ENCODE measurements around the gene ARL10. TPM values are rescaled to one million over a fixed set of nuclear protein-coding genes. Genes with fewer than 3 reads are reported as not detected.

Gene ARL10
- total and polyA plus RNA-seq, 2 donors from 2014 or later = 2.9 to 6.2 TPM

- no peak for FAIRE-seq
- intact Hi-C loops (cut with DNase I) = no loop called here
- TF ChIP-seq CTCF (IDR thresholded peaks at IDR 0.05; ENCODE audit: borderline replicate concordance, extremely low read depth, insufficient read depth) = no peak
These were observed 19.7 kb downstream of the ARL10 start for GRCh38 chr5:176384991-176385390.

GRCh38 chr5:176386491-176386890 is 21.2 kb downstream of the ARL10 start:
- H3K4me1 ChIP-seq (ENCODE audit: control insufficient read depth in 2 of 3, insufficient read depth in 2 of 3, low read depth in 1 of 3, low read length in 3 of 3) = peaks cover 0 to 8% (median 6%) of the 10 kb centered on the region in 3 donors
- no peak overlapping the region for H3K27ac ChIP-seq (ENCODE audit: low read depth in 2 of 2, low read length in 2 of 2)
- FAIRE-seq = no peak
- DNase-seq = no peak
- intact Hi-C loops (cut with DNase I) = no loop called here
- H3K4me3 ChIP-seq (ENCODE audit: low read length in 3 of 3) = no peak overlapping the region
- no peaks in the 10 kb centered on the region for H3K27me3 ChIP-seq (ENCODE audit: control insufficient read depth, insufficient read depth, low read length)
- peaks cover 0 to 23% (median 18%) of the 10 kb centered on the region in 3 donors for H3K36me3 ChIP-seq (ENCODE audit: control insufficient read depth in 2 of 3, insufficient read depth in 3 of 3, low read length in 3 of 3)
- no peaks in the 10 kb centered on the region for H3K9me3 ChIP-seq (ENCODE audit: control insufficient read depth in 2 of 3, insufficient read depth in 1 of 3, low read length in 3 of 3)
- H3K9ac ChIP-seq (ENCODE audit: low read length in 3 of 3) = no peak overlapping the region
- TF ChIP-seq CTCF (IDR thresholded peaks at IDR 0.05; ENCODE audit: borderline replicate concordance, extremely low read depth, insufficient read depth) = no peak

More at GRCh38 chr5:176384991-176385390, 19.7 kb downstream of the ARL10 start:
- no peaks in the 10 kb centered on the region for H3K9me3 ChIP-seq (ENCODE audit: control insufficient read depth in 2 of 3, insufficient read depth in 1 of 3, low read length in 3 of 3)
- peak in 1 of 5 donors; percentile 28 for DNase-seq
- H3K4me1 ChIP-seq (ENCODE audit: control insufficient read depth in 2 of 3, insufficient read depth in 2 of 3, low read depth in 1 of 3, low read length in 3 of 3) = peaks cover 0 to 8% (median 6%) of the 10 kb centered on the region in 3 donors
- H3K27me3 ChIP-seq (ENCODE audit: control insufficient read depth, insufficient read depth, low read length) = no peaks in the 10 kb centered on the region
- peaks cover 0 to 15% (median 15%) of the 10 kb centered on the region in 3 donors for H3K36me3 ChIP-seq (ENCODE audit: control insufficient read depth in 2 of 3, insufficient read depth in 3 of 3, low read length in 3 of 3)
- no peak overlapping the region for H3K4me3 ChIP-seq (ENCODE audit: low read length in 3 of 3)
- H3K27ac ChIP-seq (ENCODE audit: low read depth in 2 of 2, low read length in 2 of 2) = no peak overlapping the region
- no peak overlapping the region for H3K9ac ChIP-seq (ENCODE audit: low read length in 3 of 3)

GRCh38 chr5:176387384-176387925 is 22.2 kb downstream of the ARL10 start:
- peak overlapping the region; percentile 89 to 98 (median 92) for H3K9ac ChIP-seq (ENCODE audit: low read length in 3 of 3)
- H3K9me3 ChIP-seq (ENCODE audit: control insufficient read depth in 2 of 3, insufficient read depth in 1 of 3, low read length in 3 of 3) = no peaks in the 10 kb centered on the region
- no peaks in the 10 kb centered on the region for H3K27me3 ChIP-seq (ENCODE audit: control insufficient read depth, insufficient read depth, low read length)
- intact Hi-C loops (cut with DNase I) = no loop called here
- FAIRE-seq (no peak), DNase-seq (no peak)
- TF ChIP-seq CTCF (IDR thresholded peaks at IDR 0.05; ENCODE audit: borderline replicate concordance, extremely low read depth, insufficient read depth) = no peak
- H3K36me3 ChIP-seq (ENCODE audit: control insufficient read depth in 2 of 3, insufficient read depth in 3 of 3, low read length in 3 of 3) = peaks cover 0 to 31% (median 14%) of the 10 kb centered on the region in 3 donors
- H3K4me1 ChIP-seq (ENCODE audit: control insufficient read depth in 2 of 3, insufficient read depth in 2 of 3, low read depth in 1 of 3, low read length in 3 of 3) = peaks cover 0 to 8% (median 6%) of the 10 kb centered on the region in 3 donors
- H3K4me3 ChIP-seq (ENCODE audit: low read length in 3 of 3) = peak overlapping the region; percentile 95 to 97 (median 97)
- H3K27ac ChIP-seq (ENCODE audit: low read depth in 2 of 2, low read length in 2 of 2) = no peak overlapping the region

All from kidney (tissue), 14 donors.